Effector memory CD4-positive, alpha-beta T cell (primary cell): ENCODE measurements around the gene LDLRAD4.
A peak's percentile ranks its signal among the peaks of the same experiment; 100 is the strongest.

Experiments
- DNase-seq, 3 donors: peaks; one replicate each; pipeline ENCODE4 v3.0.0-alpha.2; 2020
- H3K27ac ChIP-seq: 2 replicates; pipeline ENCODE4 v1.7.0; 2013; ENCODE audit warnings: mild to moderate bottlenecking, low read length, moderate library complexity; ENCODE audit not compliant: insufficient read depth, poor library complexity, severe bottlenecking
- H3K27me3 ChIP-seq: replicated peaks from 2 replicates; pipeline ENCODE4 v1.7.0; 2013; ENCODE audit warnings: mild to moderate bottlenecking, low read length; ENCODE audit not compliant: insufficient read depth, control insufficient read depth, poor library complexity, severe bottlenecking
- H3K36me3 ChIP-seq: 2 replicates; pipeline ENCODE4 v1.7.0; 2013; ENCODE audit warnings: mild to moderate bottlenecking, low read length, moderate library complexity; ENCODE audit not compliant: control insufficient read depth, insufficient read depth
- H3K4me1 ChIP-seq: 2 replicates; pipeline ENCODE4 v1.7.0; 2013; ENCODE audit warnings: low read length, mild to moderate bottlenecking; ENCODE audit not compliant: control insufficient read depth, insufficient read depth, poor library complexity, severe bottlenecking
- H3K4me3 ChIP-seq: 2 replicates; pipeline ENCODE4 v1.7.0; 2013; ENCODE audit warnings: low read length, low read depth, mild to moderate bottlenecking; ENCODE audit not compliant: insufficient read depth, poor library complexity, severe bottlenecking
- H3K9me3 ChIP-seq: 2 replicates; pipeline ENCODE4 v1.7.0; 2013; ENCODE audit warnings: mild to moderate bottlenecking, low read length, moderate library complexity; ENCODE audit not compliant: control insufficient read depth

LDLRAD4 gene

DNA sequence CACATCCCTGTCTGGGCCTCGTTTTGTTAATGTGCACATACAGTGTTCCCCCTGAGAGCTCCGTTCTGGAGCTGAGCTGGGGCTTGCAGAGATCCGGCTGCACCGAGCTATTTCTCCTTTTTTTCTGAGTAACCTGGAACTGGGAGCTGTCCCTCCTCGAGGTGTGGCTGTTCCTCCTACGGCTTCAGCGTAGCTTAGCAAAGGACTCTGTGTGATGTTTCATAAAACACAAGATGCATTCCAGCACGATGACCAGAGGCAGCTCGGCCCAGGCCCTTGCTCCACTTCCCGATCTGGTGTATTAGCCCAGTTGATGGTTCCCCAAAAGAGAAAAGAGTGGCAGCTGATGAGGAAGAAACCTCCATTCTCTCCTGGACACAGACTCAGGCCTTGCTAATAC lies 404.8 kb downstream of the LDLRAD4 start:
- no peak for DNase-seq
- H3K27ac ChIP-seq: no peak overlapping the region
- no peak overlapping the region for H3K4me3 ChIP-seq
- no peaks in the 10 kb centered on the region for H3K4me1 ChIP-seq
- no peaks in the 10 kb centered on the region for H3K9me3 ChIP-seq
- H3K27me3 ChIP-seq: no peaks in the 10 kb centered on the region
- H3K36me3 ChIP-seq: peaks cover 10% of the 10 kb centered on the region

- peaks cover 10% of the 10 kb centered on the region for H3K36me3 ChIP-seq
- H3K9me3 ChIP-seq: no peaks in the 10 kb centered on the region
- no peak overlapping the region for H3K27ac ChIP-seq
- no peaks in the 10 kb centered on the region for H3K27me3 ChIP-seq
- DNase-seq: no peak
- no peaks in the 10 kb centered on the region for H3K4me1 ChIP-seq
- H3K4me3 ChIP-seq: no peak overlapping the region
Observed at GRCh38 chr18:13623871-13624270, 405.3 kb downstream of the LDLRAD4 start.

- no peak for DNase-seq
- H3K4me1 ChIP-seq: no peaks in the 10 kb centered on the region
- H3K9me3 ChIP-seq: no peaks in the 10 kb centered on the region
- no peak overlapping the region for H3K27ac ChIP-seq
- peaks cover 10% of the 10 kb centered on the region for H3K36me3 ChIP-seq
- no peaks in the 10 kb centered on the region for H3K27me3 ChIP-seq
- H3K4me3 ChIP-seq: no peak overlapping the region
Observed at GRCh38 chr18:13624563-13625237, 406.1 kb downstream of the LDLRAD4 start.

GRCh38 chr18:13625355-13625754 lies 406.8 kb downstream of the LDLRAD4 start:
- no peak overlapping the region for H3K27ac ChIP-seq
- no peaks in the 10 kb centered on the region for H3K4me1 ChIP-seq
- no peak for DNase-seq
- no peak overlapping the region for H3K4me3 ChIP-seq
- H3K36me3 ChIP-seq: peaks cover 10% of the 10 kb centered on the region
- H3K9me3 ChIP-seq: no peaks in the 10 kb centered on the region
- H3K27me3 ChIP-seq: no peaks in the 10 kb centered on the region

DNA sequence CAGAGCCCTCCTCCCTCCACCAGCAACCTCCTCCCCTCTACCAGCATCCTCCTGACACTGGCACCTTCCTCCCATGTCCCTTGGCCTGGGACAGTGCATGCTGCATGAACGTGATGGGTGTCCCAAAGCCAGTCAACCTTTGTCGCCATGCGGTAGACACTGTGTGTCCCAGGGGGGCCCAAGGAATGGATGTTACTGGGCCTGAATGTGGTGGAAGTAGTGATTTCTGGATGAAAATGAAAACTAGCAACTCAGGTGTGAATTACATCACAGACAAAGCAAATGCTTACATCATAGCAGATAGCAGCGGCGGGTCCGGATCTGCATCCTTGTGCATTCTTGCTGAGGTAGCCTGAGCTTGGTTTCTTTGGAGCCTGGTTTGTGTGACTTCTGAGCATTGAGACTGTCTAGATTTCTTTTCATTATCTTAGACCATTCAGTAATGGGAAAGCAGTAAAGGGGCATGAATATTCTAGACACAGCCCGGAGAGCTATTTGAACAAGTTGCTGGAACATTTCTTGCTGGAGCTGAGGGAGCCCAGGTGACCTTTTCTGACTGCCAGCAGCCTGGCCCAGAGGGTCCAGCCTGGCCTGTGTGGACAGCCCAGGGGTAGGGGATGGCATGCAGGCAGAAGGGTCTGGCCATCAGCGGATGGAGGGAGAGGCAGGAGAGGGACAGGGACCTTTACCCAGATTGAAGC lies 407.4 kb downstream of the LDLRAD4 start:
- DNase-seq: no peak
- Histone ChIP-seq H3K4me1 (no peaks in the 10 kb centered on the region), H3K27ac (no peak overlapping the region), H3K4me3 (no peak overlapping the region), H3K9me3 (no peaks in the 10 kb centered on the region), H3K27me3 (no peaks in the 10 kb centered on the region), H3K36me3 (peaks cover 10% of the 10 kb centered on the region)

GRCh38 chr18:13626544-13626908 lies 408.0 kb downstream of the LDLRAD4 start:
- Histone ChIP-seq H3K4me3 (no peak overlapping the region), H3K4me1 (no peaks in the 10 kb centered on the region), H3K27ac (no peak overlapping the region), H3K9me3 (no peaks in the 10 kb centered on the region), H3K27me3 (no peaks in the 10 kb centered on the region), H3K36me3 (peaks cover 10% of the 10 kb centered on the region)
- no peak for DNase-seq

GRCh38 chr18:13627639-13628038 lies 409.1 kb downstream of the LDLRAD4 start:
- no peaks in the 10 kb centered on the region for H3K9me3 ChIP-seq
- no peak overlapping the region for H3K27ac ChIP-seq
- peaks cover 5% of the 10 kb centered on the region for H3K36me3 ChIP-seq
- H3K4me1 ChIP-seq: no peaks in the 10 kb centered on the region
- no peak overlapping the region for H3K4me3 ChIP-seq
- no peaks in the 10 kb centered on the region for H3K27me3 ChIP-seq
- DNase-seq: no peak

GRCh38 chr18:13628211-13628610 lies 409.7 kb downstream of the LDLRAD4 start:
- no peak for DNase-seq
- H3K9me3 ChIP-seq: no peaks in the 10 kb centered on the region
- no peaks in the 10 kb centered on the region for H3K36me3 ChIP-seq
- H3K4me1 ChIP-seq: no peaks in the 10 kb centered on the region
- H3K27me3 ChIP-seq: no peaks in the 10 kb centered on the region
- no peak overlapping the region for H3K4me3 ChIP-seq
- H3K27ac ChIP-seq: no peak overlapping the region

- no peaks in the 10 kb centered on the region for H3K36me3 ChIP-seq
- H3K4me1 ChIP-seq: no peaks in the 10 kb centered on the region
- no peaks in the 10 kb centered on the region for H3K9me3 ChIP-seq
- H3K27ac ChIP-seq: no peak overlapping the region
- no peaks in the 10 kb centered on the region for H3K27me3 ChIP-seq
- H3K4me3 ChIP-seq: no peak overlapping the region
- peak in 1 of 3 donors; percentile 20 for DNase-seq
Observed at GRCh38 chr18:13629841-13630715, 411.5 kb downstream of the LDLRAD4 start.
